ENCODE results near the gene SGK1.

GRCh38 chr6:134318236-134318973, 493 bp upstream of the SGK1 start:
- TF ChIP-seq POLR2AphosphoS5 (IDR thresholded peaks at IDR 0.05) (no peak), CTCF (IDR thresholded peaks at IDR 0.05) (no peak), EP300 (IDR thresholded peaks at IDR 0.05; ENCODE audit: low read depth) (no peak)
